HG02970 (cell line): ENCODE measurements around the gene ZNF280C.
"Not testable (repeated sequence)": the region's sequence is repeated elsewhere in the genome, so short reads cannot be mapped to it uniquely, and the experiment has no call there.

ENCODE experiments used
- ATAC-seq: cut with Tn5 transposase; IDR thresholded peaks from one replicate; pipeline ENCODE4 v1.9.1; 2021; ENCODE audit warnings: mild to moderate bottlenecking, moderate library complexity, moderate number of reproducible peaks; ENCODE audit not compliant: unreplicated experiment, low FRiP score

ZNF280C gene, protein sequence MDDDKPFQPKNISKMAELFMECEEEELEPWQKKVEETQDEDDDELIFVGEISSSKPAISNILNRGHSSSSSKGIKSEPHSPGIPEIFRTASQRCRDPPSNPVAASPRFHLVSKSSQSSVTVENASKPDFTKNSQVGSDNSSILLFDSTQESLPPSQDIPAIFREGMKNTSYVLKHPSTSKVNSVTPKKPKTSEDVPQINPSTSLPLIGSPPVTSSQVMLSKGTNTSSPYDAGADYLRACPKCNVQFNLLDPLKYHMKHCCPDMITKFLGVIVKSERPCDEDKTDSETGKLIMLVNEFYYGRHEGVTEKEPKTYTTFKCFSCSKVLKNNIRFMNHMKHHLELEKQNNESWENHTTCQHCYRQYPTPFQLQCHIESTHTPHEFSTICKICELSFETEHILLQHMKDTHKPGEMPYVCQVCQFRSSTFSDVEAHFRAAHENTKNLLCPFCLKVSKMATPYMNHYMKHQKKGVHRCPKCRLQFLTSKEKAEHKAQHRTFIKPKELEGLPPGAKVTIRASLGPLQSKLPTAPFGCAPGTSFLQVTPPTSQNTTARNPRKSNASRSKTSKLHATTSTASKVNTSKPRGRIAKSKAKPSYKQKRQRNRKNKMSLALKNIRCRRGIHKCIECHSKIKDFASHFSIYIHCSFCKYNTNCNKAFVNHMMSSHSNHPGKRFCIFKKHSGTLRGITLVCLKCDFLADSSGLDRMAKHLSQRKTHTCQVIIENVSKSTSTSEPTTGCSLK

GRCh38 chrX:130268449-130269170, at the start of gene ZNF280C:
TSS of gene ZNF280C (minus strand) at chrX:130268899. CDS start at chrX:130260449, 8,450 bp downstream.
- ATAC-seq: peak; percentile 93

GRCh38 chrX:130304587-130305368, 36.1 kb upstream of the ZNF280C start:
- ATAC-seq: no peak

DNA sequence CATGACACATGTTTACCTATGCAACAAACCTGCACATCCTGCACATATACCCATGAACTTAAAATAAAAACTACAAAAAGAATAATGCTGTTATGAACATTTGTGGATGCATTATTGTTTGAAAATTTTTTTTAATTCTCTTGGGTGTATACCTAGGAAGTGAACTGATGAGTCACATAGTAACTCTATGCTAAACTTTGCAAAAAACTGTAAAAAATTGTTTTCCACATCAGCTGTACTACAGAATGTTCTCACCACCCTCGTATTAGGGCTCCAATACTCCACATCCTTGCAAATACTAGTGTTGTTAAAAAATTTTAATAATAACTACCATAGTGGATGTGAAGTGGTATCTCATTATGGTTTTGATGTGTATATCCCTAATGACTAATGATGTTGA, 33.3 kb upstream of the ZNF280C start:
- ATAC-seq: no peak

GRCh38 chrX:130301405-130301804, 32.7 kb upstream of the ZNF280C start:
- ATAC-seq: no peak

- no peak for ATAC-seq
Measured at GRCh38 chrX:130300010-130300282, 31.2 kb upstream of the ZNF280C start.

GRCh38 chrX:130299279-130300009, 30.7 kb upstream of the ZNF280C start:
- ATAC-seq: no peak

GRCh38 chrX:130296743-130297142, 28.0 kb upstream of the ZNF280C start:
- ATAC-seq: no peak

DNA sequence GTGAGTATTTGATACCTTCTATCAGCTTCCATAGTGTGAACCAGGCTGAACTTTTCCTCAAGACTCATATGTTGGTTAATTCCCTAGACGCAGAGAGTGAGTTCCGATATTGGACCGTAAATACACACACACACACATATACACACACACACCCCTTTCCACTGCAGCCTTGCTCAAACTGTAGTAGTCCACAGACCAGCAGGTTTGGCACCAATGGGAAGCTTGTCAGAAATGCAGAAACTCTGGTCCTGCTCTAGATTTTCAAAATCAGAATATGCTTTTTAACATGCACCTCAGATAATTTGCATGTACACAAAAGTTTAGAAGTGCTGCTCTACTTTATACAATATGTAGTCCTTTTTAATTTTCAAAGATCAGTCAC, 27.6 kb upstream of the ZNF280C start:
- no peak for ATAC-seq

DNA sequence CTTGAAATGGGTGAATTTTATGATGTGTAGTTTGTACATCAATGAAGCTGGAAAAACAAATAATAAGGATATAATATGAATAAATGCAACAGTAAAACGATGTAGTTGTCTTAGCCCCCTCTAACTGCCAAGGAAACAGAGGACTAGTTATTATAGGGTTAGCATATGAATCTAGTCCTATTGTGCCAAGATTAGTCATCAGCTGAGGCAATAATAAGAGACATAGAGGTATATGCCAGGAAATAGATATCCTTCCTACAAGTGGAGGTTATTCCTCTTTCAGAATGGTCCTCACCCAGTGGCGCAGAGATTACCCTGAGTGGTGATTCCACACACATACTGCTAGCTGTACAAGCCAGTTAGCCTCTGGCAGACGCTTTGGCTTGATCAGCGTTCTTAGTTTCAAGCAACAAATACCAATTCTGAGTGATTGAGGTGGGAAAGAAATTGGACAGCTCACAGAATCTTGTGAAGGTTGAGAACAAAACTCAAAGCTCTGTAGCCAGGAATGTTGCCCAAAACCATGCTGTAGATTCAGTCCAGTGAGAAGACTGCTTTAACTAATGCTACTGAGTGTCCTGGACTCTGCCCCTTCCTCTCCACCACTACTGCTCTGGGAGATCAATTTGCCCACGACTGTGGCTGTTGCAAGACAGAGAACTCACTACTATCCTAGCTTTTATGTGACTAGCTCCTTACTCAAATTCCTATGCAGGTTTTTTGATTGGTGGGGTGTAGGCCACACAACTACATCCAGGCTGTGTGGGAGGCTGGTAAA, 27.0 kb upstream of the ZNF280C start:
- ATAC-seq: no peak

GRCh38 chrX:130287071-130287770, 18.5 kb upstream of the ZNF280C start:
- no peak for ATAC-seq

GRCh38 chrX:130285710-130286109, 17.0 kb upstream of the ZNF280C start:
- no peak for ATAC-seq

DNA sequence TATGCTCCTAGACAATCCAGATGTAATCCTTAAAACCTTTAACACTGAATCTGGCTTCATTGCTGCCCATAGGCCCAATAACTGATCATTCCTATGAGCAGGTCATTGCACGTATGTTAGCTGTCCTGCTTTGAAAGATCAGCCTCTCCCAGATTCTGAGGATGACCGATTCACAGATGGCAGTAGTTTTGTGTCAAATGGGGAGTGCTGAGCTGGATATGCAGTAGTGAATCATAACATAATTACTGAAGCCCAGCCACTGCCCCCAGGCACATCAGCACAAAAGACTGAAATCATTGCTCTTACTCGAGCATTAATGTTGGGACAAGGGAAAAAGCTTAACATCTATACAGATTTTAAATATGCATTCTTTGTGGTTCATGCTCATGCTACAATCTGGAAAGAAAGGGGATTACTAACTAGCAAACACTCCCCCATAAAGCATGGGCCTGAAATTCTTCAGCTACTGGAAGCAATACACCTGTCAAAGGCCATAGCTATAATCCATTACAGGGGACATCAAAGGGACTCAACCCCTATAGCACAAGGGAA, 16.4 kb upstream of the ZNF280C start:
- ATAC-seq: no peak

DNA sequence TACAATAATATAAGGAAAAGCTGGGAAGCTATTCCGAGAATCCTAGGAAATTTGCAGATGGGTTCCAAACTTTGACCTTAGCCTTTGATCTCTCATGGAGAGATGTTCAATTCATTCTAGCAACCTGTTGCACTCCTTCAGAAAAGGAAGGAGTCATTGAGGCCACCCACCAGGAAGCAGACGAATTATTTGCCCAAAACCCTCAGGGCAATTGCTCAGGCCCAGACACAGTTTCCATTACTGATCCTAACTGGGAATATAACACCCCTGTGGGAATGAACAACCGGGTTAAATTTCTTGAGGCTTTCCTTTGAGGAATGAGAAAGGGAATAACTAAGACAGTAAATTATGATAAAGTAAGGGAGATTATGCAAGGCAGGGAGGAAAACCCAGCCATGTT, 13.5 kb upstream of the ZNF280C start:
- ATAC-seq: no peak

DNA sequence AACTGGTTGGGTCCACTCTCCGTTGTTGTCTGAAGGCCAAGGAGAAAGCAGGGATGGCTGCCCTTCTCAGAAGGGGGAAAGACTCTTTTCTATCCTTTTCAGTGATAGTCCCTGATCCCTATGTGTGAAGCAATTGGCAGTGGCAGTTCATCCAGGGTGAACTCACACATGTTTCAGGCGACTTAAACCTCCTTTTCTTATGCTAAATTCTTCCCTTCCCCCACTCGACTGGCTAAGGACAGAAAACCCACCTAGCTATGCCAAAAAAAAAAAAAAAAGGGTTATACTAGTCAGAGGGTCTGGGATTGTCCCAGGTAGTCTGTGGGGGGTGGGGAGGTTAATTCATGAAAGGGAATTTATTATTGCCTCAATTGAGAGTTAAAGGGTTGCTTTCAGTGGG, 12.2 kb upstream of the ZNF280C start:
- no peak for ATAC-seq

DNA sequence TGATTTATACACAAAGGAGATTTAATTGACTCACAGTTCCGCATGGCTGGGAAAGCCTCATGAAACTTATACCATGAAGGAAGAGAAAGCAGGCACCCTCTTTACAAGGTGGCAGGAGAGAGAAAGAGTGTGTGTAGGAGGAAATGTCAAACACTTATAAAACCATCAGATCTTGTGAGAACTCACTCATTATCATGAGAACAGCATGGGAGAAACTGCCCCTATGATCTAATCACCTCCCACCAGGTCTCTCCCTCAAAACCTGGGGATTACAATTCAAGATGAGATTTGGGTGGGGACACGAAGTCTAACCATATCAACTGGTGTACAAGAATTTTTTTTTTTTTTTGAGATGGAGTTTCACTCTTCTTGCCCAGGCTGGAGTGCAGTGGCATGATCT, 3.6 kb upstream of the ZNF280C start:
- not testable (repeated sequence) for ATAC-seq

DNA sequence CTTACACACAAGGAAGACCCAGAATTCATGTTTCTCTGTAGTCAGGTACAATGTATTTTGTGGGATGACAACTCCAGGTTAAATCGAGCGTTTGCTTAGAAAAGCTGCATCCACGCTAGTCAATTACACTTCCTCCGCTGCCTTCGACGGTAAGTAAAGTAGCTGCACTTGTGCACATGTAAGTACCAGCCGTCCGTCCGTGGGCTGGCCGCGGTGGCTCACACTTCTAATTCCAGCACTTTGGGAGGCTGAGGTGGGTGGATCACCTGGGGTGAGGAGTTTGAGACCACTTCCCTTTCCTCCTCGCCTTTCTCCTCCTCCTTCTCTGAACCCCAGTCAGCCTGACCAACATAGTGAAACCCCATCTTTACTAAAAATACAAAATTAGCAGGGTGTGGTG, 692 bp upstream of the ZNF280C start:
- ATAC-seq: not testable (repeated sequence)

GRCh38 chrX:130267956-130268448, 697 bp downstream of the ZNF280C start:
- ATAC-seq: peak; percentile 10

- no peak for ATAC-seq
Measured at GRCh38 chrX:130264573-130264972, 4.1 kb downstream of the ZNF280C start.
